ENCODE results near the gene KRT32.

Gene KRT32

DNA sequence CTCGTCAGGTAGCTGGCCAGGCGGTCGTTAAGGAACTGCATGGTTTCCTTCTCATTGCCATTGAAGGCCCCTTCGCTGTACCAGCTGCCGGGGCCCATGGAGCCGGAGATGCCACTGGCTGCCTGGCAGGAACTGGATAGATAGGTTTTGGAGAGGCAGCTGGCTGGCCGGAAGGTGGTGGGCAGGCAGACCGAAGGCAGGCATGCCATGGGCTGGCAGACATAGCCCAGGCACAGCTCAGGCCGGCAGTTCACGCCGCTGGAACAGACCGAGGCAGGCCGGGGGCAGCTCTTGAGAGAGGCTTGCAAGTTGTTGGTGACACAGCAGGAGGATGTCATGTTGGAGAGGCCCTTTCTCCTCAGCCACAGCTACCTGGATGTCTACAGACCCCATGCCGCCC is at the start of gene KRT32:
Gene KRT32 (minus strand): TSS at position 399 of the 400 bp plus-strand sequence. CDS start 61 bp downstream, at position 338.
- no peak within 1 kb of the TSS for H3K4me3 ChIP-seq (ENCODE audit: low read depth, low read length)
- TF ChIP-seq, protein P1, sequence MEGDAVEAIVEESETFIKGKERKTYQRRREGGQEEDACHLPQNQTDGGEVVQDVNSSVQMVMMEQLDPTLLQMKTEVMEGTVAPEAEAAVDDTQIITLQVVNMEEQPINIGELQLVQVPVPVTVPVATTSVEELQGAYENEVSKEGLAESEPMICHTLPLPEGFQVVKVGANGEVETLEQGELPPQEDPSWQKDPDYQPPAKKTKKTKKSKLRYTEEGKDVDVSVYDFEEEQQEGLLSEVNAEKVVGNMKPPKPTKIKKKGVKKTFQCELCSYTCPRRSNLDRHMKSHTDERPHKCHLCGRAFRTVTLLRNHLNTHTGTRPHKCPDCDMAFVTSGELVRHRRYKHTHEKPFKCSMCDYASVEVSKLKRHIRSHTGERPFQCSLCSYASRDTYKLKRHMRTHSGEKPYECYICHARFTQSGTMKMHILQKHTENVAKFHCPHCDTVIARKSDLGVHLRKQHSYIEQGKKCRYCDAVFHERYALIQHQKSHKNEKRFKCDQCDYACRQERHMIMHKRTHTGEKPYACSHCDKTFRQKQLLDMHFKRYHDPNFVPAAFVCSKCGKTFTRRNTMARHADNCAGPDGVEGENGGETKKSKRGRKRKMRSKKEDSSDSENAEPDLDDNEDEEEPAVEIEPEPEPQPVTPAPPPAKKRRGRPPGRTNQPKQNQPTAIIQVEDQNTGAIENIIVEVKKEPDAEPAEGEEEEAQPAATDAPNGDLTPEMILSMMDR (IDR thresholded peaks at IDR 0.05; ENCODE audit: low read depth, low read length, missing control alignments) = no peak
- in situ Hi-C loops (cut with HindIII; ENCODE audit: low sequenced_read_pairs) = no loop called here
- DNase-seq (ENCODE audit: low read depth) = no peak

DNA sequence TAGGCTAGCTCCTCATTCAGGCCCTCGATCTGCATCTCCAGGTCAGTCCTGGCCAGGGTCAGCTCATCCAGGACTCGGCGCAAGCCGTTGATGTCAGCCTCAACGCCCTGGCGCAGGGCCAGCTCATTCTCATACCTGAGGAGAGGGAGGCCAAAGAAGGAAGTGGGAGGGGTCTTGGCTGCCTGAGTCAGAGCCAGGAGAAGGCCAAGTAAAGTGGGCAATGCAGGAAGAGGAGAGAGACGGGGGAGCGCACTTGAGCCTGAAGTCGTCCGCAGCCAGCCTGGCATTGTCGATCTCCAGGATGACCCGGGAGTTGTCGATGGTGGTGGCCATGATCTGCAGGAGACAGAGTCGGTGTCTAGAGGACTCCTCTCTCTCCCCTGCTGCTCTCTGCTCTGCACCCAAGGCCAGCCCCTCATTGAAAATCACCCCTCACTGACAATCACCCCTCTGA is 49.7 kb upstream of the KRT32 start:
- H3K4me3 ChIP-seq (ENCODE audit: low read depth, low read length) = no peak overlapping the region
- TF ChIP-seq, protein P1 (IDR thresholded peaks at IDR 0.05; ENCODE audit: low read depth, low read length, missing control alignments) = no peak
- in situ Hi-C loops (cut with HindIII; ENCODE audit: low sequenced_read_pairs) = no loop called here
- no peak for DNase-seq (ENCODE audit: low read depth)

DNA sequence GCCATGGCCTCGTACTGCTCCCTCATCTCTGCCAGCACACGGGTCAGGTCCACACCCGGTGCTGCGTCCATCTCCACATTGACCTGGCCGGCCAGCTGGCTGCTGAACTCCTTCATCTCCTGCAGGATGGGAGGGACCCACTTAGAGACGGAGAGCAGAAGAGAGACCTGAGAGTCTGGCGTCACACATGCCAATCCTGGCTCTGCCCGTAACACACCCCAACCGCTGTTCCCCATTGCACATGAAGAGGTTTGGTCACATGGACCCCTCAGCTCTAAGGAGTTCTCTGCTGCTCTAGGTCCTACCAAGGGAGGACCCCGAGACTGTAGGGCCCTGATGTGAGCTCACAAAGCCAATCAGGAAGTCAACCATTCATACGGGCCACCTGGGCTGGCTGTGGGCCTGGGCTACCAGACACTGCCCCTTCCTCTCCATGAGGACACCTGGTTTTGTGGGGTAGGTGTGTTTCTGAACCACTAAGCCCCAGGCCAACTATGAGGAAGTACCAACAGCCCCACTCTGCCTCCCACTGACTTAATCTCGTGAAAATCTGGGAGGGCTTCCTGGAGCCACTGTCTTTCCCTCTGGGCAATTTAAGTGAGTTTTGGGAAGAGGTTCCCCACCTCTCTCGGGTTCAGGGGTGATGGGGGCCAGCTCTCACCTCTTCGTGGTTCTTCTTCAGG is 49.1 kb upstream of the KRT32 start:
- no peak for DNase-seq (ENCODE audit: low read depth)
- no peak overlapping the region for H3K4me3 ChIP-seq (ENCODE audit: low read depth, low read length)
- in situ Hi-C loops (cut with HindIII; ENCODE audit: low sequenced_read_pairs) = no loop called here
- TF ChIP-seq, protein P1 (IDR thresholded peaks at IDR 0.05; ENCODE audit: low read depth, low read length, missing control alignments) = no peak

- no peak overlapping the region for H3K4me3 ChIP-seq (ENCODE audit: low read depth, low read length)
- TF ChIP-seq, protein P1 (IDR thresholded peaks at IDR 0.05; ENCODE audit: low read depth, low read length, missing control alignments) = no peak
- no peak for DNase-seq (ENCODE audit: low read depth)
- in situ Hi-C loops (cut with HindIII; ENCODE audit: low sequenced_read_pairs) = no loop called here
Measured at GRCh38 chr17:41513168-41513547, 46.0 kb upstream of the KRT32 start.

DNA sequence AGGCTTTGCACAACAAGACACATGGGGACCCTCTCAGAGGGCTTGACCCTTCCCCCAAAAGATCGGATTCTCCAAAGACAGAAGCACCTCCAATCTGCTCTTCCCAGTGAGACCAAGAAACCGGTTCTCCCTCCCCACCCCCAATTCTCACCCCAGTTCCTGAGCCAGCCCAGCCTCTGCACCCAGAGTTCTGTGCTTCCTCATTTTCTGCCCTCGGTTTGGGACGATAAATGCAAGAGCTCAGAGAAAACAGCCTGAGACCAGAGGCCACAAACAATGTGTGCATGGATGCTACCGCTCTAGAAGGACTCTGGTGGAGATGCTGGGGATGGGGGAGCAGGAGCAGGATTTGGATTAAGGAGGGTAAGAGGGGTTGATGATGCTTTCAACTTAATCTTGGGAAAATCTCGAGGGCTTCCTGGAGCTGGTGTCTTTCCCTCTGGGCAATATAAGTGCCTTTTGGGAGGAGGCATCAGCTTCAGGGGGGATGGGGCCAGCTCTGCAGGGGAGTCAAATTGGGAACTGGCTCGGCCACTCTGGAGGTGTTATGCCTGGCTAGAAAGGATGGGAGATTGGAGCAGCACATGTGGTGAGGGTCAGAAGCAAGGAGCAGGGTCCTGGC is 45.5 kb upstream of the KRT32 start:
- in situ Hi-C loops (cut with HindIII; ENCODE audit: low sequenced_read_pairs) = no loop called here
- TF ChIP-seq, protein P1 (IDR thresholded peaks at IDR 0.05; ENCODE audit: low read depth, low read length, missing control alignments) = no peak
- DNase-seq (ENCODE audit: low read depth) = no peak
- no peak overlapping the region for H3K4me3 ChIP-seq (ENCODE audit: low read depth, low read length)

- no peak overlapping the region for H3K4me3 ChIP-seq (ENCODE audit: low read depth, low read length)
- TF ChIP-seq, protein P1 (IDR thresholded peaks at IDR 0.05; ENCODE audit: low read depth, low read length, missing control alignments) = no peak
- DNase-seq (ENCODE audit: low read depth) = no peak
- in situ Hi-C loops (cut with HindIII; ENCODE audit: low sequenced_read_pairs) = no loop called here
Measured at GRCh38 chr17:41511716-41512115, 44.5 kb upstream of the KRT32 start.

Data from astrocyte of the cerebellum (primary cell).